K562 (cell line): ENCODE results near the gene CLDN11. TPM values are rescaled to one million over a fixed set of nuclear protein-coding genes. Genes with fewer than 3 reads are reported as not detected.
A peak's percentile ranks its signal among the peaks of the same experiment; 100 is the strongest.

Source experiments
- ARID3A ChIP-seq: IDR thresholded peaks from 2 replicates; pipeline ENCODE4 v1.6.1; 2012; ENCODE audit warnings: low read depth, low read length, improper control_type of control experiment, borderline replicate concordance
- HMBOX1 ChIP-seq: sonication (generic); IDR thresholded peaks from 2 replicates; pipeline ENCODE4 v1.6.1; 2016
- ID3 ChIP-seq, 2 experiments: fragments of 250-450 bp in 1 of 2; fragments of 450-650 bp in 1 of 2; sonication (Bioruptor Pico) in 1 of 2; IDR thresholded peaks; 2 replicates each; pipeline versions ENCODE4 v1.6.1 to v1.8.0; 2016 to 2021; ENCODE audit warnings: mild to moderate bottlenecking in 2 of 2, moderate library complexity in 2 of 2, missing compliant biosample characterization in 1 of 2, missing genetic modification characterization in 1 of 2
- MECOM ChIP-seq: fragments of 250-450 bp; sonication (Bioruptor Pico); IDR thresholded peaks from 2 replicates; pipeline ENCODE4 v1.8.0; 2022; ENCODE audit warnings: inconsistent platforms
- SRF ChIP-seq, 2 experiments: fragments of 250-450, 450-650 bp in 1 of 2; sonication (Bioruptor Pico) in 1 of 2; sonication (generic) in 1 of 2; formaldehyde crosslinking; IDR thresholded peaks; 2 replicates each; pipeline versions ENCODE4 v1.5.0 to v1.5.1; 2020 to 2022; ENCODE audit warnings: mild to moderate bottlenecking in 1 of 2, missing genetic modification reagents in 1 of 2
- TEAD4 ChIP-seq, 2 experiments: sonication (generic) in 1 of 2; formaldehyde crosslinking in 1 of 2; IDR thresholded peaks; 2 replicates each; pipeline versions ENCODE4 v1.6.1 to v1.8.0; 2012 to 2022; ENCODE audit warnings: borderline replicate concordance in 1 of 2, inconsistent platforms in 1 of 2, low read length in 1 of 2, mild to moderate bottlenecking in 1 of 2, missing genetic modification reagents in 1 of 2
- polyA plus RNA-seq, 8 experiments: library from polyadenylated mRNA; depleted of rRNA in 4 of 8; stranded (reverse) in 5 of 8; unstranded in 3 of 8; fragments of >200 nt; fragmentation: Nextera tagmentation in 2 of 8; fragmentation: Illumina TruSeq in 1 of 8; extraction: Ambion mirVana in 2 of 8; extraction: Trizol in 1 of 8; gene quantifications; 2 replicates each; pipeline versions ENCODE4 v1.2.1 to v1.2.3, GENCODE V29; 2011 to 2014; ENCODE audit warnings: inconsistent platforms in 1 of 8, missing spikeins in 1 of 8
- total RNA-seq, 7 experiments: library from RNA; depleted of rRNA in 6 of 7; stranded (reverse); fragments of >200 nt in 6 of 7; fragmentation: Illumina TruSeq in 2 of 7; extraction: Trizol in 2 of 7; gene quantifications; 2 replicates each; pipeline versions ENCODE4 v1.2.1 to v1.2.3, GENCODE V29; 2011 to 2021; ENCODE audit warnings: low replicate concordance in 1 of 7
- TF ChIP-seq, protein P1 (sequence below), 3 experiments: fragments of 200-800 bp in 1 of 3; fragments of 250-450 bp in 1 of 3; fragments of 450-650 bp in 1 of 3; sonication (Bioruptor Pico) in 1 of 3; sonication (Bioruptor generic) in 1 of 3; formaldehyde crosslinking in 1 of 3; IDR thresholded peaks; 2 replicates each; pipeline versions ENCODE4 v1.6.1 to v1.8.0; 2016 to 2022; ENCODE audit warnings: mild to moderate bottlenecking in 2 of 3, missing genetic modification characterization in 2 of 3, missing compliant biosample characterization in 1 of 3, moderate library complexity in 1 of 3
- TF ChIP-seq, protein P2 (sequence below): fragments of 250-450 bp; sonication (Bioruptor Pico); IDR thresholded peaks from 2 replicates; pipeline ENCODE4 v1.4.0; 2020; ENCODE audit warnings: mild to moderate bottlenecking

CLDN11 gene
- total and polyA plus RNA-seq, 9 of the 15 experiments (the other 6 are each of a cell fraction or from before 2014, with no cell fraction given): 0.05 to 0.41 (median 0.18) TPM; not detected in 1

GRCh38 chr3:170425491-170426239 lies 7.0 kb downstream of the CLDN11 start (continued):
- TF ChIP-seq ARID3A (no peak), ID3 (CRISPR knock-in tag; IDR thresholded peaks at IDR 0.05) (no peak), ID3 (tag; IDR thresholded peaks at IDR 0.05) (no peak), MECOM (CRISPR knock-in tag) (0 out of 2 replicates have a peak, but pooled peaks have one; percentile 3), TEAD4 (IDR thresholded peaks at IDR 0.05; ENCODE audit: low read length) (no peak), TEAD4 (CRISPR knock-in tag; IDR thresholded peaks at IDR 0.05; ENCODE audit: borderline replicate concordance) (no peak), HMBOX1 (no peak), SRF (CRISPR knock-in tag; IDR thresholded peaks at IDR 0.05) (peak in 1 of 2 experiments; percentile 68; a peak in 1 of 4 replicates)
- TF ChIP-seq, protein P1, sequence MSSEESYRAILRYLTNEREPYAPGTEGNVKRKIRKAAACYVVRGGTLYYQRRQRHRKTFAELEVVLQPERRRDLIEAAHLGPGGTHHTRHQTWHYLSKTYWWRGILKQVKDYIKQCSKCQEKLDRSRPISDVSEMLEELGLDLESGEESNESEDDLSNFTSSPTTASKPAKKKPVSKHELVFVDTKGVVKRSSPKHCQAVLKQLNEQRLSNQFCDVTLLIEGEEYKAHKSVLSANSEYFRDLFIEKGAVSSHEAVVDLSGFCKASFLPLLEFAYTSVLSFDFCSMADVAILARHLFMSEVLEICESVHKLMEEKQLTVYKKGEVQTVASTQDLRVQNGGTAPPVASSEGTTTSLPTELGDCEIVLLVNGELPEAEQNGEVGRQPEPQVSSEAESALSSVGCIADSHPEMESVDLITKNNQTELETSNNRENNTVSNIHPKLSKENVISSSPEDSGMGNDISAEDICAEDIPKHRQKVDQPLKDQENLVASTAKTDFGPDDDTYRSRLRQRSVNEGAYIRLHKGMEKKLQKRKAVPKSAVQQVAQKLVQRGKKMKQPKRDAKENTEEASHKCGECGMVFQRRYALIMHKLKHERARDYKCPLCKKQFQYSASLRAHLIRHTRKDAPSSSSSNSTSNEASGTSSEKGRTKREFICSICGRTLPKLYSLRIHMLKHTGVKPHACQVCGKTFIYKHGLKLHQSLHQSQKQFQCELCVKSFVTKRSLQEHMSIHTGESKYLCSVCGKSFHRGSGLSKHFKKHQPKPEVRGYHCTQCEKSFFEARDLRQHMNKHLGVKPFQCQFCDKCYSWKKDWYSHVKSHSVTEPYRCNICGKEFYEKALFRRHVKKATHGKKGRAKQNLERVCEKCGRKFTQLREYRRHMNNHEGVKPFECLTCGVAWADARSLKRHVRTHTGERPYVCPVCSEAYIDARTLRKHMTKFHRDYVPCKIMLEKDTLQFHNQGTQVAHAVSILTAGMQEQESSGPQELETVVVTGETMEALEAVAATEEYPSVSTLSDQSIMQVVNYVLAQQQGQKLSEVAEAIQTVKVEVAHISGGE (CRISPR knock-in tag; IDR thresholded peaks at IDR 0.05): 0 out of 6 replicates have a peak, but pooled peaks of 1 of the 3 experiments have one; percentile 32
- TF ChIP-seq, protein P2, sequence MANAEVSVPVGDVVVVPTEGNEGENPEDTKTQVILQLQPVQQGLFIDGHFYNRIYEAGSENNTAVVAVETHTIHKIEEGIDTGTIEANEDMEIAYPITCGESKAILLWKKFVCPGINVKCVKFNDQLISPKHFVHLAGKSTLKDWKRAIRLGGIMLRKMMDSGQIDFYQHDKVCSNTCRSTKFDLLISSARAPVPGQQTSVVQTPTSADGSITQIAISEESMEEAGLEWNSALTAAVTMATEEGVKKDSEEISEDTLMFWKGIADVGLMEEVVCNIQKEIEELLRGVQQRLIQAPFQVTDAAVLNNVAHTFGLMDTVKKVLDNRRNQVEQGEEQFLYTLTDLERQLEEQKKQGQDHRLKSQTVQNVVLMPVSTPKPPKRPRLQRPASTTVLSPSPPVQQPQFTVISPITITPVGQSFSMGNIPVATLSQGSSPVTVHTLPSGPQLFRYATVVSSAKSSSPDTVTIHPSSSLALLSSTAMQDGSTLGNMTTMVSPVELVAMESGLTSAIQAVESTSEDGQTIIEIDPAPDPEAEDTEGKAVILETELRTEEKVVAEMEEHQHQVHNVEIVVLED (CRISPR knock-in tag): no peak
